PC-9 (cell line): Measurements from ENCODE around the gene RPS29. TPM values are rescaled to one million over a fixed set of nuclear protein-coding genes. Genes with fewer than 3 reads are reported as not detected.

Source experiments
- BruUV-seq: library from RNA; stranded (reverse); fragments of 400-500 nt; replicated peaks from 2 replicates; lab custom pipeline; 2021; lab: Mats Ljungman, UMichigan
- CTCF ChIA-PET: fragments of 300-600 bp; sonication (Branson Sonifier 250); formaldehyde crosslinking; loops from one replicate; lab custom pipeline; 2022; ENCODE audit warnings: antibody characterized with exemption; lab: Charles Lee
- POLR2A ChIA-PET: fragments of 300-600 bp; sonication (Branson Sonifier 250); formaldehyde crosslinking; loops from one replicate; lab custom pipeline; 2022; ENCODE audit warnings: antibody characterized with exemption; ENCODE audit not compliant: unreplicated experiment; lab: Charles Lee
- DNase-seq, 2 experiments: peaks; one replicate each; pipeline versions ENCODE4 v3.0.0 to v3.0.0-alpha.2; 2015 to 2022; ENCODE audit warnings: mixed read lengths in 1 of 2
- H2AFZ ChIP-seq: fragments of 200-600 bp; sonication (generic); 2 replicates; pipeline ENCODE4 v1.8.1; 2017; ENCODE audit warnings: antibody characterized with exemption
- H3F3A ChIP-seq: fragments of 200-600 bp; sonication (generic); 2 replicates; pipeline ENCODE4 v1.8.1; 2017; ENCODE audit warnings: antibody characterized with exemption, mild to moderate bottlenecking, low read depth; ENCODE audit not compliant: insufficient read depth
- H3K27ac ChIP-seq: fragments of 200-600 bp; sonication (generic); 2 replicates; pipeline ENCODE4 v1.6.1; 2016; ENCODE audit warnings: mixed run types
- H3K27me3 ChIP-seq: fragments of 200-600 bp; sonication (generic); 2 replicates; pipeline ENCODE4 v1.6.1; 2016; ENCODE audit warnings: low read depth, mixed run types; ENCODE audit not compliant: insufficient read depth
- H3K36me3 ChIP-seq: fragments of 200-600 bp; sonication (generic); 2 replicates; pipeline ENCODE4 v1.6.1; 2016; ENCODE audit warnings: low read depth, mixed run types
- H3K4me1 ChIP-seq: fragments of 200-600 bp; sonication (generic); replicated peaks from 2 replicates; pipeline ENCODE4 v1.6.1; 2016; ENCODE audit warnings: mixed run types; ENCODE audit not compliant: insufficient read depth
- H3K4me2 ChIP-seq: fragments of 200-600 bp; sonication (generic); 2 replicates; pipeline ENCODE4 v1.6.1; 2017; ENCODE audit warnings: mixed run types
- H3K4me3 ChIP-seq: fragments of 200-600 bp; sonication (generic); 2 replicates; pipeline ENCODE4 v1.6.1; 2016; ENCODE audit warnings: mixed run types
- H3K79me2 ChIP-seq: fragments of 200-600 bp; sonication (generic); 2 replicates; pipeline ENCODE4 v1.6.1; 2017; ENCODE audit warnings: low read depth, mixed run types
- H3K9me2 ChIP-seq: fragments of 200-600 bp; sonication (generic); 2 replicates; pipeline ENCODE4 v1.8.1; 2017; ENCODE audit warnings: mild to moderate bottlenecking; ENCODE audit not compliant: insufficient read depth
- H3K9me3 ChIP-seq: fragments of 200-600 bp; sonication (generic); 2 replicates; pipeline ENCODE4 v1.8.1; 2016; ENCODE audit warnings: low read depth; ENCODE audit not compliant: insufficient read depth
- H4K20me1 ChIP-seq: fragments of 200-600 bp; sonication (generic); 2 replicates; pipeline ENCODE4 v1.8.1; 2017; ENCODE audit not compliant: insufficient read depth
- CTCF ChIP-seq: fragments of 200-600 bp; sonication (generic); conservative IDR thresholded peaks from 2 replicates; pipeline ENCODE4 v1.6.1; 2017; ENCODE audit warnings: mixed run types, antibody characterized with exemption, mild to moderate bottlenecking, moderate library complexity
- EZH2 ChIP-seq: fragments of 200-600 bp; sonication (generic); IDR thresholded peaks from 2 replicates; pipeline ENCODE4 v1.8.0; 2017; ENCODE audit warnings: antibody characterized with exemption, low read depth
- intact Hi-C: fragments of 100-400 bp; cut with micrococcal nuclease; formaldehyde crosslinking; loops from one replicate; pipeline ENCODE4 v1.10.0; 2022; ENCODE audit not compliant: unreplicated experiment
- total RNA-seq: library from RNA; stranded (reverse); gene quantifications from 2 replicates; pipeline ENCODE4 v1.2.3, GENCODE V29; 2021

The RPS29 gene
- total RNA-seq, 1 experiment from 2014 or later: 1,294 TPM

DNA sequence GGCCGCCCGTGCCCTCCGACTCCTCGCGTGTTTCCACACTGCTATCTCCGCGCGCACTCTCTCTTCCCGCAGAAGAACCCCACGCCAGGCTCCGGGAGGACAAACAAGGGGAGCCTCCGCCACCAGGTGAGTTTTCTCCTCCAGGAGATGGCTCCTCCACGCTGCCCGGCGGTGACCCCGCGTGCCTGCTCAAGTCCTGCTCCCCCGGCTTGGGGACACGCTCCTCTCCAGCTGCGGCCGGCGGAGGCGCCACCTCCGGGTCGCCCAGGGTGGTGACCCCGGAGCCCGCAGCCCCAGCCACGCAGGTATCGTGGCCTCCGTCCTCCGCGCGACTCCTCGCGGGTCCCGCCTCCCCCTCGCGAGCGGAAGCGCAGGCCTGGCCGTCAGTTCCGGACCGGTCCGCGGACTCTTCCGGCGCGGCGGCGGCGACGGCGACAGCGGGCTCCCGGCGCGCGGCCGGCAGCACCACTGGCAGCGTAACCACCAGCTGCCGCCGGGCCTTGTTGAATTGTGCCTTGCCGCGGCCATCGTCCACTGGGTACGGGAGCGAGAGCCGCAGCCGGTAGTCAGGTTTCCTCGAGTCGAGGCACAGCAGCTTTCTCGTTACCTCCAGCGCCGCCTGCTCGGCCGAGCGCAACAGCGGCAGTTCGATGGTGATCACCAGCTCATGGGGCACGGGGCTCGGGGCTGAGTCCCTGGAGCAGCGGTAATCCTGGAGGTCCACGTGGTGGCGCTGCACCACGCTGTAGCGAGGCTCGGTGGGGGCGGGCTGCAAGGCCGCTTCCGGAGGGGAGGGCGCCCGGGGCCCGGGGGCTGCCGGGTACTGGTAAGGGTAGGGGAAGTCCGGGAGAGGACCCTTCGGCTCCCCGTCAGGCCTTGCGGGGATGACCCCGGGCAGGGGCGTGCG, 47.7 kb upstream of the RPS29 start:
- DNase-seq: peak; percentile 82 to 94
- ChIA-PET CTCF (interaction anchor here (0.5 to 1.2 kb wide), 15 partner anchors 14 to 1195 kb away, joined by 3 to 14 read pairs (median 5); partner anchors contain the start of genes DMAC2L, MGAT2, NEMF and RPL36AL), POLR2A (interaction anchor here (0.6 to 1.1 kb wide), 6 partner anchors 35 to 278 kb away, joined by 3 to 9 read pairs (median 4); partner anchors contain the start of genes KLHDC1 and KLHDC2)
- BruUV-seq: no TSS peak
- intact Hi-C loops: loop anchor here (1.0 to 5.0 kb wide), 5 partner anchors 47 to 473 kb away; partner anchors contain the start of genes NEMF and RPS29
- Histone ChIP-seq H3F3A (peaks cover 36% of the 10 kb centered on the region), H3K36me3 (peaks cover 28% of the 10 kb centered on the region), H3K27me3 (no peaks in the 10 kb centered on the region), H3K4me1 (peaks cover 36% of the 10 kb centered on the region), H3K4me3 (peak overlapping the region; percentile 89), H2AFZ (peak overlapping the region; percentile 95), H3K9me2 (no peaks in the 10 kb centered on the region), H3K27ac (peak overlapping the region; percentile 89), H3K79me2 (peaks cover 93% of the 10 kb centered on the region), H3K9me3 (no peaks in the 10 kb centered on the region), H4K20me1 (peaks cover 27% of the 10 kb centered on the region), H3K4me2 (peak overlapping the region; percentile 90)
- TF ChIP-seq CTCF (peak; percentile 74), EZH2 (no peak)

DNA sequence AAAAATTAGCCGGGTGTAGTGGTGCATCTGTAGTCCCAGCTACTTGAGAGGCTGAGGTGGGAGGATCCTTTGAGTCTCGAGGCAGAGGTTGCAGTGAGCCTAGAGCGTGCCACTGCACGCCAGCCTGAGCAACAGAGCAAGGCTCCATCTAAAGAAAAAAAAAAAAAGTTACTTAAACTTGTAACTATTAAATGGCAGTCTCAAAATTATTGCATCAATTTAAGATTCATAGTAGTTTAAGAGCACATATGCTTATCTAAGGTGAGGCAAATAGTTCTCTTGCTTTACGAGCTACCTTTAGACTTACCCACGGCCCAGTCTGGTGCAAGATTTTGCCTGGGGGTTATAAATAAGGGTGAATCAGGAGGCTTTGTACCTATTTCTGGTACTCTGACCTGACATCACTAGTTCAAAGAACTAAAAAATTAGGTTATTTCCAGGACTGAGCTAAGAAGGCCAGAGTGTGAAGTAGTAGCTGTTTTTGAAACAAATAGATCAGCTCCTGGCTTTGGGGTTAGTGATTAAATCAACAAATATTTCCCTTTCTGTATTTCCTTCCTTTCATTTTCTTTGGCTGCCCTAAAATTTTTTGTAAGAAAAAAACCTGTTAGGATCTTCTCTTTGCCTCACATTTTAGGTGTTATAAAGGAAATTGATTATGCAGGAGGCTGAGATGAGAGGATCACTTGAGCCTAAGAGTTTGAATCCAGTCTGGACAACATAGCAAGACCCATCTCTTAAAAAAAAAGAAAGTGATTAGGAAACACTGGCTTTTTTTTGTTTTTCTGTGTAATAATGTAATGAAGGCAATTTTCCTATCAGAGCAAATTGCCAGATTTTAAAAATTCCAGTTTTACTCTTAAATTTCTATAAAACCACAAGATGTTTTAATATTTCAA, 38.0 kb upstream of the RPS29 start:
- ChIA-PET CTCF (interaction anchor here (0.5 to 1.2 kb wide), 2 partner anchors 22 to 230 kb away, joined by 4 to 5 read pairs; no protein-coding TSS in a partner anchor), POLR2A (interaction anchor here (0.5 to 0.6 kb wide), 2 partner anchors 35 to 38 kb away, joined by 3 to 4 read pairs; partner anchors contain the start of gene RPS29)
- Histone ChIP-seq H3K27ac (peak overlapping the region; percentile 75), H3K79me2 (peaks cover 87% of the 10 kb centered on the region), H4K20me1 (peaks cover 33% of the 10 kb centered on the region), H3K4me1 (peaks cover 42% of the 10 kb centered on the region), H3F3A (peaks cover 31% of the 10 kb centered on the region), H3K9me2 (no peaks in the 10 kb centered on the region), H3K36me3 (peaks cover 12% of the 10 kb centered on the region), H3K27me3 (no peaks in the 10 kb centered on the region), H3K4me2 (peak overlapping the region; percentile 98), H3K4me3 (peak overlapping the region; percentile 100; the same call in 1 of the 2 replicates), H2AFZ (no peak overlapping the region), H3K9me3 (no peaks in the 10 kb centered on the region)
- no peak for TF ChIP-seq CTCF
- TF ChIP-seq EZH2: no peak
- DNase-seq: peak in 1 of 2 experiments; percentile 88
- no TSS peak for BruUV-seq
- intact Hi-C loops: loop anchor here (5.0 kb wide), 1 partner anchor 37 kb away; the partner anchor contains the start of gene RPS29
